ENCODE measurements around the gene ZDHHC14.
"Not testable (repeated sequence)": the region's sequence is repeated elsewhere in the genome, so short reads cannot be mapped to it uniquely, and the experiment has no call there.

The ZDHHC14 gene

DNA sequence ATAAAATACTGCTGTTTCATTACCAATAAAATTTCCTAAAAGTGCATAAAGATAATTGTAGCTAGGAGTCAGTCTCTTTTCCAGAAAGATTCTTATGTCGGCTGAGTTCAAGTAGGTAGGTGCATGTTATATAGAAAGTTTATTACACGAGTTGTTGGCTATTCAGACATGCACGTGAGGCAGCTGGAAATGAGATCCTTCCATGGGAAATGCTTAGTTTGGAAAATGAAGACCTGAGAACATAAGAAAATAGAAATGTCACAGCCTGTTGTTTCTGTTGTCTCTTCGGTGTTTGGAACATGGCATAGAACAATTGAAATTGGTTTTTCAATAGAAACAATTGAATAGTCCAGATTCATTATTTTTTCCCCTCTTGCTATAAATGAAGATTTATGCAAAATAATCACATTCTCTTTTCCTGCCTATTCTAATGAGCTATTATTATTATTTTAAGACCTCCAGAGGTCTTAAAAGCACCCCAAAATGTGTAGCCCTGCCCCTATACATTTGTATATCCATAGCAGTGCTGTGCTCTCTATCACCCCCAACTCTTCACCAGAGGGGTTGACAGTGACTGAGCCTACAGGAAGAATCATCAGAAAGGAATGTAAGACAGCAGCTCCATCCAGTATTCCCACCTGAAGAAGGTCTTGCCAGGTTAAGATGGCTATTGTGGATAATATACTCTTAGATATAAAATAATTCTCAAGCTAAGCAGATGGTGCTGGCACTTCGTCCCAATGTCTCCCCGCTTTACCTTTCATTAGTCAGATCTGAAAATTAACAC, 82.2 kb downstream of the ZDHHC14 start:
- no peak for DNase-seq (ENCODE audit: extremely low read depth in 1 of 2, low read depth in 1 of 2)

DNA sequence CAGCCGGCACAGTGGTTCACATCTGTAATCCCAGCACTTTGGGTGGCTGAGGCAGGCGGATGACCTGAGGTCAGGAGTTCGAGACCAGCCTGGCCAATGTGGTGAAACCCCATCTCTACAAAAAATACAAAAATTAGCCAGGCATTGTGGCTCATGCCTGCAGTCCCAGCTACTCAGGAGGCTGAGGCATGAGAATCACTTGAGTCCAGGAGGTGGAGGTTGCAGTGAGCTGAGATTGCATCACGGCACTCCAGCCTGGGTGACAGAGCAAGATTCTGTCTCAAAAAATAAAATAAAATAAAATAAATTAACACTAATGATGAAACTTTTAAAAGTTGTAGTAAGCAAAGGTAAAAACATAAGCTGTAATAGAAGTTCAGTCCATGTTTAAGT, 82.7 kb downstream of the ZDHHC14 start:
- DNase-seq (ENCODE audit: extremely low read depth in 1 of 2, low read depth in 1 of 2) = not testable (repeated sequence)

DNA sequence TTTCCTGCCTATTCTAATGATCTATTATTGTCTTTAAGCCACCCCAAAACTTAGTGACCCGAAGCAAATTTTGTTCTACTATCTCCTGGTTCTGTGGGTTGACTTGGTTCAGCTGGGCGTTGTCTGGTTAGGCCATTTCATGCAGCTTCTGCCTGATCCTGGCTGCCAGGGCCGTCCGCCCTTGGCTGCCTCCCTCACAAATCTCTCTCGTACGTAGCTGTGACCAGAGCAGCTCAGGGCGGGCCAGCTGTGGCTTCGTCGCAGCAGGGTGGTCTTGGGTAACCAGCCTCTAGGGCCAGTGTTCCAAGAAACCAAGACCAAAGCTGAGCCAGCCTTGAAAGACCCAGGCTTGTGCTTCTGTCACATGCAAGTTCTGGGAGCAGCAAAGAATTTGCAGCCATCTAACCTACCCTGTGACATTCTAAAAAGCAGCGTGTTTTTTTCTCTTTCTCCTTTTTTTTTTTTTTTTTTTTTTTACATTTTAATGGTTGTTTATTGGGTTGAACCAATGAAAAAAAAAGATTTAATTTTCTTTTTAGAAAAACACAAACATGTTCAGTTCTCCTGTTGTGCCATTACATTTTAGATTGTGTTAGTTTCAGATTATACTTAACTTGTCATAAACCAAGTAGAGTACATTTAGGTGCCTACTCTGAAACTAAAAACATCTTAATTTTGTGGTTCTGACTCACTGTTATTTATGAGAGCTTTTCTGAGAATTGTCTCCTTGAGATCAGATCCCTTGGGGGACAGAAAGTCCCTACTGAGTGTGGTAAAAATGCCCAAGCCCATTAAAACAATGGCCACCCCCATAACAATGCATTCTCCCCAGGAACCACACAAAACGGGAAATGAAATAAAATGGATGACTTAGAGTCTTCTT, 83.9 kb downstream of the ZDHHC14 start:
- no peak for DNase-seq (ENCODE audit: extremely low read depth in 1 of 2, low read depth in 1 of 2)

DNA sequence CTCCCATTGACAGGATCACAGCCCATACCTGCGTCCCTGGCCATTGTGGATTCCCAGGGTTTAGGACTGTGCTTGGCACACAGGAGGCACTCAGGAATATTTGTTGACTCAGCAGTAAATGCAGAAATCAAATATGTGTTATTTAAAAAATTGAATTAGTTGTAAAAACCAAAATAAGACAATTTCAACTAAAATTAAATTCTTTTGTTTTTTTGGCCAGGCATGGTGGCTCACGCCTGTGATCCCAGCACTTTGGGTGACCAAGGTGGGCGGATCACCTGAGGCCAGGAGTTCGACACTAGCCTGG, 85.3 kb downstream of the ZDHHC14 start:
- no peak for DNase-seq (ENCODE audit: extremely low read depth in 1 of 2, low read depth in 1 of 2)

DNA sequence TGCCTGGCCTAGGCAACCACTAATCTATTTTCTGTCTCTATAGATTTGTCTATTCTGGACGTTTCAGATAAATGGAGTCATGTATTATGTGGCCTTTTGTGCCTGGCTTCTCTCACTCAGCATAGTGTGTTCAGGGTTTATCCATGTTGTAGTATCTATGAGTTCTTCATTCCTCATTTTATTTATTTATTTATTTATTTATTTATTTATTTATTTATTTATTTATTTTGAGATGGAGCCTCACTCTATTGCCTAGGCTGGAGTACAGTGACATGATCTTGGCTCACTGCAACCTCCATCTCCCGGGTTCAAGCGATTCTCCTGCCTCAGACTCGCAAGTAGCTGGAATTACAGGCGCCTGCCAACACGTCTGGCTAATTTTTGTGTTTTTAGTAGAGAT, 86.3 kb downstream of the ZDHHC14 start:
- DNase-seq (ENCODE audit: extremely low read depth in 1 of 2, low read depth in 1 of 2) = not testable (repeated sequence)

DNA sequence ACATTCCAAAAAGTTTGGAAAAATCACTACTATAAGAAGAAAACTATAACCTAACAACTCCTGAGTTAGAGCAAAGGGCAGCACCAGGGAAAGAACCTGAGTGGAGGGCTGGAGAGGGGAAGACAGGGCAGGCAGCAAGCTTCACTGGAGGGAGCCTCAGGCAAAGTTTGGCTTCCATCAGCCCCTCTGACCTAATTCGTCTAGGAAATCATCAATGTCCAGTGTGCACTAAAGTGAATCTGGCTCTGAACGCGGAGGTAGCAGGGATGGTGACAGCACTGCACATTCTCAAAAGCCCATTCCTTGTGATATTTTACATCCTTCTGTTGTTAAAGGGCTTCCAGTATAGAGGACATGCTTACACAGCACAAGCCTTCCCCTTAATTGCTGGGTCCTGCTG, 87.1 kb downstream of the ZDHHC14 start:
- DNase-seq (ENCODE audit: extremely low read depth in 1 of 2, low read depth in 1 of 2) = no peak

DNA sequence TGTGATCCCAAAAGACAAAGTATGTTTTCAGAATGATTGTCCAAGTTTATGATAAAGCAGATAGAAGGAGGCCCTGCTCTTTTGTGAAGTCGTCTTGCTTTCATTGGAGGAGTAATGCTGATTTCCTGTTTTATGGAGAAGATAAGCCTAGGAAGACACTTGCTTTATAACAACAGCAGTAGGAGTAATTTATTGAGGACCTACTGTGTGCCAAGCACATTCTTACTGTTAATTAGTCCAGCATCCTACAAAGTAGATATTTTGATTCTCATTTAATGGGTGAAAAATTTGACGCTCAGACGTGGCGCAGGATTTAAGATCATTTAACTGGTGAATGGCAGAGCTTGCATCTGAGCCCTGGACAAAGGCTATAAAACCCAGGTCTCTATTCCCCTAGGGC, 87.6 kb downstream of the ZDHHC14 start:
- no peak for DNase-seq (ENCODE audit: extremely low read depth in 1 of 2, low read depth in 1 of 2)

DNA sequence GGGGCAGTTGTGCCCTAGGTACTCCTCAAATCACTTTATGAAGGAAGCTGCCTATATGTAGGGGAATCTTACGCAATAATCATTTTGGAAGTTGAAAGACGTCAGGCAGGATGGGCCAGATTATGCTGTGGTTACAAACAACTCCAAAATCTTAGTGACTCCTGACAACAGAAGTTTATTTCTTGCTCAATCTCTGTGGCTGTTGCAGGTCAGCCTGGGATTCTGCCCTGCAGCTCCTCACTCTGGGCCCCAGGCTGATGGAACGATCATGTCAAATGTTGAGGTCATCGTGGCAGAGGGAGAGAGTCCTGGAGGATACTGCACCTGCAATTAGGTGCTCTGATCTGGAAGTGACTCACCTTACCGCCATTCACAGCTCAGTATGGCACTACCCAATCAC, 88.4 kb downstream of the ZDHHC14 start:
- DNase-seq (ENCODE audit: extremely low read depth in 1 of 2, low read depth in 1 of 2) = no peak

DNA sequence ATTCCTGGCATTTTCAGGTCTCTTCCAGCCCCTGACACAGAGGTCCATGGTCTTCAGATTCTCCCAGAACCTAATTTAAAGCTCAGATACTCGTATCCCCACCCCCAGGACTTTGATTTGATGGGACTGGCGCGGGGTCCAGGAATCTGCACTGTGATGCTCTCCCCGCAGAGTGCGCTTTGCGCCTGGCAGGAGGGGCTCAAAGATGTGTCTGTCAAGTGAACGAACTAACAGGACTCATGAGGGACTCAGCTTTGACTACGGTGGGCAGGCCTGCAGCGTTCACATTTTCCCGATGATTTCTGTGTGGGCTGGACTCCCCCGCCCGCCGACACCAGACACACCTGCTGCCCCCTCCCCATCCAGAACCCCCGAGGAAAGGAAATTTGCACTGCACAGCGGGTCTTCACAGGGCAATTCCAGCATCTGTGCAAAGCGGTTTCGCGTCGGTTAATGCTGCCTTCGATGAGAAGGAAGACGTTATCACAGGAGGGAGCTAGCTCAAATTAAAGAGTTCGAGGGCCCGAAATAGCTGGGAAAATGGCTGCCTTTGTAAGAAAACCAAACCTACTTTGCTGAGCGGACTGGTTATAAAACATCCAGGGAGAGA, 90.2 kb downstream of the ZDHHC14 start:
- DNase-seq (ENCODE audit: extremely low read depth in 1 of 2, low read depth in 1 of 2) = no peak

DNA sequence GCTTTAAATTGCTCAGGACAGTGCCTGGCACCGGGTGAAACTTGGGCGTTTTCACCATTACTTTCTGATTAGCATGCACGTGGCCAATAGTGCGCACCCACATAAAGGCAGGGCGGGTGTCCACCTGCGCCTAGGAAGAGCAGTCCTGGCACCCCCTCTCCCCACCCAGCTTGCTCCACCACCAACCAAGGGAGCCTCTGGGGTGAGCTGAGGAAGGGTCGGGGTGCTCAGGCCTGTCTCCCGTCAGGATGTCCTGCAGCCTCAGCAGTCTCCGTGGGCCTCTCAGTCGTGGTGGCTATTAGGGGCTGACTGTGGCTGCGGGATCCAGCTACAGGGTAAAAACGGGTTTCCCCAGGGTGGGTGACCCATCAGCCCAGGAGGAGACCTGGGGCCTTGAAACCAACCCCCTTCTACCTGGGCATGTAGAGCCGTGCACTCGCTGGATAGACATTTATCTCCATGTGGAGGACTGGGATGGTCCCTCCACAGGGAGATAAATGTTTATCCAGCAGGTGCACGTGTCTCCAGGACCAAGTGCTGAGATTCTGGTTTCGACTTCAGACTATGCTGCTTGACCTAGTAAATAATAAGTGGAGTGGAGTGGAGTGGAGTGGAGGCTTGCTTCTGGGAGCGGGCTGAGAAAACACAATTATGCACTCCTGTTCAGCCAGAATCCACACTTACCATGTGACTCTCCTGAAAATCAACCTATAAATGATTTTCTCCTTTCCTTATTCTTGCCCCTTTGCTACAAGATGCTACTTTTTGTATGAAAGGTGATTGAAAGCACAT, 91.1 kb downstream of the ZDHHC14 start:
- no peak for DNase-seq (ENCODE audit: extremely low read depth in 1 of 2, low read depth in 1 of 2)

DNA sequence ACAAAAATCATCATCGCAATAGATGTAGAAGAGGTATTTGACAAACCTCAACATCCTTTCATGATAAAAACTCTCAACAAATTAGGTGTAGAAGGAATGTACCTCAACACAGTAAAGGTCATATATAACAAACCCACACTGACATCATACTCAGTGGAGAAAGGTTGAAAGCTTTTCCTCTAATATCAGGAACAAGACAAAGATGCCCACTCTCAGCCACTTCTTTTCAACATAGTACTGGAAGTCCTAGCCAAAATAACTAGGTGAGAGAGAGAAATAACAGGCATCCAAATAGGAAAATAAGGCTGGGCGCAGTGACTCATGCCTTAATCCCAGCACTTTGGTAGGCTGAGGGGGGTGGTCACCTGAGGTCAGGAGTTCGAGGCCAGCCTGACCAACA, 95.8 kb downstream of the ZDHHC14 start:
- DNase-seq (ENCODE audit: extremely low read depth in 1 of 2, low read depth in 1 of 2) = no peak

DNA sequence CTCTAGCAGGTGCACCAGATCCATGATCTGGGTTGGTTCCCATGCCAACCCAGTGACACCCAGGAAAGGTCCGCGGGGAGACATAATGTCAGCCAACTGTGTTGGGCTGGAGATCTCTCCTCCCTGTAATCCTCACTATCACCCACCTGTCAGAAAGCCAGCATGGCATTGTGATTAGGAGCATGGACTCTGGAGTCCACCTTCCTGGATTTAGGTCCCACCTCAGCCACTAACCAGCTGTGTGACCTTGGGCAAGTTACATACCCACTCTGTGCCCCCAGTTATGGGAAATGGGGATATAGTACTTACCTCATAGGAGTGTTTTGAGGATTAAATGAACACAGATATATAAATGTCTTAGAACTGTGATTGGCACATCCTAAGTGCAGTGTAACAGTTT, 97.9 kb downstream of the ZDHHC14 start:
- DNase-seq (ENCODE audit: extremely low read depth in 1 of 2, low read depth in 1 of 2) = no peak

DNA sequence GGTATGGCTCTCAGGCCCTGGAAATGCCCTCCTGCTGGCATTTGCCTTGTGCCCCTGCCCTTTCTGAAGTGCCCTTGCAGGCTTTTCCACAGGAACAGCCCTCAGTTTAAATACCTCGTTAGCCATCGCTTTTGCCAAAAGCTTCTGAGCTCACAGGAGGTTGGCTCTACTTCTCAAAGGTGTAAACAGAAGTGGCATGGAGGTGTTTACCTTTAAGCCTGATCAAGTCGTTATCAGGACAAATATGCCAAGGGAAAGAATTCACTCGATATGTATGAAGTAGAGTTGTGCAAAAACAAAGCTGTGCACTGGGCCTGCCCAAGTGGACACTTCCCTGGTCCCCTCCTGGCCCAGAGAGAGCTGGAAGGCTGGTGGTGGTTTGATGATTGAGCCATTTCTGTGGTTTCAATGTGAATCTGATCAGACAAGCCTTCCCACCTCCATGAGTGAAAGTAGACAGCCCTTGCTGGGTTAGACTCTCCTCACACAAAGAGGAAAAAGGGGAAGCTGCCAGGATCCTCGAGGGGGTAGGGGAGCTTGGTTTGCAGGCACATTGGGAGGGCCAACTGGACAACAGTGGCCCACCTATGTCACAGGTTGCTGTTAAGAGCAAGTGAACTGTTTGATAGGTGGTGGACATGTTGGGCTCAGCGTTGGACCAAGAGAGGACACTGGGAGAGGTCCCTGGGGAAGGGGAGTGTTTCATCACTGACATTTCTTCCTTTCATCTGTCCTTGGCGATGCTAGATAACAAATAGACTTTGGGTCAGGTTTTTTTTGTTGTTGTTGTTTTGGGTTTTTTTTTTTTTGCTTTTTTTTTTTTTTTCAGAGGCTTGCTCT, 98.7 kb downstream of the ZDHHC14 start:
- no peak for DNase-seq (ENCODE audit: extremely low read depth in 1 of 2, low read depth in 1 of 2)

DNA sequence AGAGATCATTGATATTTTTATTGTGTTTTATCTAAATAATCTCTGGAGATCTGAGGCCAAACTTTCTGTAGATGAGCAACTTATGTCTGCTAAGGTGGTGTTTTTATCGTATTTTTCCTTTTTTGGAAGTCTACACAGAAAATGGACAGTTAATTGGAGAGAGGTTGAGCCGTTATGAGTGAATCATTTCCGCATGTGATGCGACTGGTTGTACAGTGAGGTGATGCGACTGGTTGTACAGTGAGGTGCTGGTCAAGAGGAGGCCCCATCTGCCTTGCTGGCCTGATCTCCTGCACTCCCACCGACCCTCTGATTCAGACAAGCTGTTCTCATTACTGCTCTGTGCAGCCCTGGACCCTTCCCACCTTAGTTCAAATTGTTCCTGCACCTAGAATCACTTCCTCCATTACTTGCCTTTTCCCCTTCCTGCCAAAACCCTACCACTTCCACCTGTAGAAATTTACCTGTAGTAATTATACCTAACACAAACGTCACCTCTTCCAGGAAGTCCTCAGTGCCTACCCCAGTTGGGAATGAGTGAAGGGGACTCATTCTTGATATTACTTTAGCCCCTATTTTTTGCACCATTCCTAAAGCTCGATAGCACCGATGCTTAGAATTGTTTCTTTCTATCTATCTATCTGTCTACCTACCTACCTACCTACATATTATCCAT, 100.3 kb downstream of the ZDHHC14 start:
- no peak for DNase-seq (ENCODE audit: extremely low read depth in 1 of 2, low read depth in 1 of 2)

DNA sequence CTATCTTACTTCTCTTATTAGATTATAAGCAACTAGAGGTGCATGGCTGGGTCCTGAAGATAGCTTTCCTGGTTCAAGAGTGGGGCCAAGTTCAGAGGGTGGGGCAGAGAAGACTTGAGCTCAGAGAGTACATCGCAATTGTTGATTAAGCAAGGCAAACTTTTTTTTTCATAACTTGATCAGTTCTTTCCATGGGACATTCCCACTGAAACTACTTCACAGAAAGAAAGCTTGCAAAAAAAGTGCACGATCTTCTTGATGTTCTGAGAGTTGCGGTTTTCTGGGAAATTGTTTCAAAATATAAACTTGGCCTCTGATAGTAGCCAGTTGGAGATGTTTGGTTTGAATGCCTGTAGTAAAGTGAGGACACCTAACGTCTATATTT, 100.9 kb downstream of the ZDHHC14 start:
- no peak for DNase-seq (ENCODE audit: extremely low read depth in 1 of 2, low read depth in 1 of 2)

DNA sequence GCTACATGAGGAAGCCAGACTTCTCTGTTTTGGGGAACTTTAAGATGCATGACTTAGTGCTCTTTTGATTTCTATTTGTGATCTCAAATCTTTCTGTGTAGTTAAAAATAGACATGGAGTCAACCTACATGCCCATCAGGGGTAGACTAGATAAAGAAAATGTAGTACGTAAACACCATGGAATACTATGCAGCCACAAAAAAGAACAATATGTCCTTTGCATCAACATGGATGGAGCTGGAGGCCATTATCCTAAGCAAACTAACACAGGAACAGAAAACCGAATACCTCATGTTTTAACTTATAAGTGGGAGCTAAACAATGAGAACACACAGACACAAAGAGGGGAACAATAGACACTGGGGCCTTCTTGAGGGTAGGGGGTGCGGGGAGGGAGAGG, 102.8 kb downstream of the ZDHHC14 start:
- DNase-seq (ENCODE audit: extremely low read depth in 1 of 2, low read depth in 1 of 2) = no peak

DNA sequence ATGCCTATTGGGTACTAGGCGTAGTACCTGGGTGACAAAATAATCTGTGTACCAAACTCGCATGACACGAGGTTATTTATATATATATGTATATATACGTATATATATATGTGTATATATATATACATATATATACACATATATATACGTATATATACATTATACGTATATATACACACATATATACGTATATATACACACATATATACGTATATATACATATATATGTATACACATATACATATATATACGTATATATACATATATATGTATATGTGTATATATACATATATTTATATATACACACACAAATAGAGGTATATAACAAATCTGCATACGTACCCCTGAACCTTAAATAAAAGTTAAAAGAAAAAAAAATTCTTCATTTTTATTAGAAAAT, 103.2 kb downstream of the ZDHHC14 start:
- DNase-seq (ENCODE audit: extremely low read depth in 1 of 2, low read depth in 1 of 2) = no peak

DNA sequence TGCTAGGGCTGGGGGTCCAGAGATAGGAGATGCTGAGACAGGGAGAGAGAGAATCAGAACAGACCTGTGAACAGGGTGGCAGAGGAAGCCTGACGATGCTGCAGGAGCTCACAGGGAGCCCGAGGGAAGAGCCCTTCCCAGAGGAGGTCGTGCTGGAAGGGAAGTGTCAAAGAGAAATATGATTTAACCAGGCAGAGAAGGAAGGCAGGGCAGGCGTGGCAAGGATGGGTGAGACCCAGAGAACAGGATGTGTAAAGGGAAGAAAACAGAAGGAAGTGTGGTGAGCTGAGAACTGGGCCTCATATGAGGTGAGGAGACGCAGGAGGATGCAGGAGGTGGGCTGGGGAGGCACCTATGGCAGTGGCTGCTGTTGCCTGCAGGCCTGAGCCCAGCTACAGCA, 105.6 kb downstream of the ZDHHC14 start:
- DNase-seq (ENCODE audit: extremely low read depth in 1 of 2, low read depth in 1 of 2) = no peak

DNA sequence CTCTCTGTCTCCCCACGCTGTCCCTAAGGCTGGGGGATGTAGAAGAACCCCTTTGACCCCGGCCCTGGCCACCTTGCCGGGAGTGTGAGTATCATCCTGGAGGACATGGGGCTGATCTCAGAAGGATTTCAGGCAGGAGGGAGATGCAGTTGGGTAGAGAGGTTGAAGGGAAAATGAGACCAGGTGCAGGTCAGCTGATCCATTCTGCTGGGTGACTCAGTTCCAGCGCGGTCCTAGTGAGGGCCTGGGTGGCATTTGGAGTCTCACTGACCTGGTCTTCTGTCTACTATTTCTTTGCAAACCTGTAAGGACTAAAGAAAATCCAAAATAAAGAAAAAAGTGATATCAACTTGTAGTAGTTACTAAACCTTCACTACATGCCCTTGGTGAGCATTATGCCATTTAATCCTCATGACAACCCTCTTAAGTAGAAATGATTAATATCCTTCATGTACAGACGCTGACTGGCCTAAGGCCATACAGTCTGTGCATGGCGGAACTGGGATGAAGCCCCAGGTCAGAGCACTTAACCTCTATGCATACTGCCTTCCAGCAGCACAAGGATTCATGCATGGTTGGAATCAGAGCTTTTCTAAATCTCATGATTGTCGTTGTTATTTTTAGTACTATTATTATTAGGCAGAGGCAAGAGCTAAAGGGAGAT, 106.3 kb downstream of the ZDHHC14 start:
- DNase-seq (ENCODE audit: extremely low read depth in 1 of 2, low read depth in 1 of 2) = no peak
